Cerebellar cortex (tissue), 1 donor: ENCODE data around the gene TRIM25.

Experiments used
- DNase-seq: peaks from one replicate; pipeline ENCODE4 v3.0.0-alpha.2; 2015; ENCODE audit warnings: low spot score

TRIM25 gene

DNA sequence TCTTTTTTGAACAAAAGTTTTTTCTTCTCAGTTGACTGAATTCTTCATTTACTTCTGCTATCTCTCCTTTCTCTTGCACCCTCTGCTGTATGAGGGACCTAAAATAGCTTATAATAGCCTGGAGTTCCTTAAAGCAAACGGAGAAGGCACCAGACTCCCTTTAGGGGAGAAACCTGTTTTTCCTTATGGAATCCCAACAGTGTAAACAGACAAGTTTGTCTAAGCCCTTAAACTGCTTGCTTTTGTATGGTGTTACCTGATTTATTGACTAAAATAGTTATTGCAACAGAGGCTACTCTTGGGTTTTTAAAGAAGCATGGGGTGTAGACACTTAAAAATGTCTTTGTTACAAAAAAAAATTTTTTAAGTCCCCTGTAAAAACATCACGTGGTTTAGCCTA is 12.9 kb upstream of the TRIM25 start:
- DNase-seq: no peak

DNA sequence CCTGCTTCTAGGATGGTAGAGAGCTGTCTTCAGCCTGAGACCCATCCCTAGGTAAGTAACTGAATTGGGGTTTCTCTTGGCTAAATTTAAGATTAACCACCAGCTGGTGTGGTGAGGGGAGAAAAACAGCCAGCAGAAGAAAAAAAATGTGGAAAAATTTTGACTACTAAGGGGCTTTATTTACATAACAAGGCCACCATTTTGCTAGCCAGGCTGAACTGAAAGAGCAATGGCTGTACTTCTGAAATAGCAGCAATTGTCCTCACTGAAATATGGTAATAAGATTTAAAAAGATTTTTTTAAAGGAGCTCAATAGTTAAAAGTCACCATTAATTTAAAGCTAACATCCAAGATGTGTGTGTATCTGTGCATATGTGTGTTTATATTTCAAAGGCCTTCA is 12.4 kb upstream of the TRIM25 start:
- DNase-seq: no peak

DNA sequence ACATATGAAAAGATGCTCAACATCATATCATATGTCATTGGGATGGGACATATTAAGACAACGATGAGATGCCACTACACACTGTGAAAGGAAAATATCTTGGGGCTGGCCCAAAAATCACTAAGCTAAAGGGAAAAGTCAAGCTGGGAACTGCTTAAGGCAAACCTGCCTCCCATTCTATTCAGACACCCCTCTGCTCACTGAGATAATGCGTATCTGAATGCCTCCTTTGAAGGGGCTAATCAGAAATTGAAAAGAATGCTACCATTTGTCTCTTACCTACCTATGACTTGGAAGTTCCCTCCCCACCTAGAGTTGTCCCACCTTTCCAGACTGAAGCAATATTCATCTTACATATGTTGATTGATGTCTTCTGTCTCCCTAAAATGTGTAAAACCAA is 11.2 kb upstream of the TRIM25 start:
- DNase-seq: no peak

DNA sequence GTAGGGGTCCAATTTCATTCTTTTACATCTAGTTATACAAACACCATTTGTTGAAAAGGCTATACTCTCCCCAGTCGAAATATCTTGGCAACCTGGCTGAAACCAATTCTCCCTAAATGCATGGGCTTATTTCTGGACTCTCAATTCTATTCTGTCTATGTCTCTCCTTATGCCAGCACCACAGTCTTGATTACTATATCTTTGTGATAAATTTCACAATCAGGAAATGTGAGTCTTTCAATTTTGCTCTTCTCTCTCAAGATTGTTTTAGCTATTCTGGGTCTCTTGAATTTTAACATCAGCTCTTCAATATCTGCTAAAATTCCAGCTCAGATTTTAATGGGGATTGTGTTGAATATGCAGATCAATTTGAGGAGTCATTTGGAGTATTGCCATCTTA is 5.9 kb upstream of the TRIM25 start:
- no peak for DNase-seq

DNA sequence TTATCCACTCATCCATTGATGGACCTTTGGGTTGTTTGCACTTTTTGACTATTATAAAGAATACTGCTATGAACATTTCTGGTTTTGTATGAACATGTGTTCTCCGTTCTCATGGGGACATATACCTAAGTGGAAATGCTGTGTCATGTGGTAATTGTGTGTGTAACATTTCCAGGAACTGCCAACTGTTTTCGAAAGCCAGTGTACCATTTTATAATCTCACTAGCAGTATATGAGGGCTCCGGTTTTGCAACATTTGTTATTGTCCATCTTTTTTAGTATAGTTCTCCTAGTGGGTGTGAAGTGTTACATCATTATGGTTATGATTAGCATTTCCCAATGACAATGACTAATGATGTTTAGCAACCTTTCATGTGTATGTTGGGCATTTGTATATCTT is 5.1 kb upstream of the TRIM25 start:
- DNase-seq: no peak

DNA sequence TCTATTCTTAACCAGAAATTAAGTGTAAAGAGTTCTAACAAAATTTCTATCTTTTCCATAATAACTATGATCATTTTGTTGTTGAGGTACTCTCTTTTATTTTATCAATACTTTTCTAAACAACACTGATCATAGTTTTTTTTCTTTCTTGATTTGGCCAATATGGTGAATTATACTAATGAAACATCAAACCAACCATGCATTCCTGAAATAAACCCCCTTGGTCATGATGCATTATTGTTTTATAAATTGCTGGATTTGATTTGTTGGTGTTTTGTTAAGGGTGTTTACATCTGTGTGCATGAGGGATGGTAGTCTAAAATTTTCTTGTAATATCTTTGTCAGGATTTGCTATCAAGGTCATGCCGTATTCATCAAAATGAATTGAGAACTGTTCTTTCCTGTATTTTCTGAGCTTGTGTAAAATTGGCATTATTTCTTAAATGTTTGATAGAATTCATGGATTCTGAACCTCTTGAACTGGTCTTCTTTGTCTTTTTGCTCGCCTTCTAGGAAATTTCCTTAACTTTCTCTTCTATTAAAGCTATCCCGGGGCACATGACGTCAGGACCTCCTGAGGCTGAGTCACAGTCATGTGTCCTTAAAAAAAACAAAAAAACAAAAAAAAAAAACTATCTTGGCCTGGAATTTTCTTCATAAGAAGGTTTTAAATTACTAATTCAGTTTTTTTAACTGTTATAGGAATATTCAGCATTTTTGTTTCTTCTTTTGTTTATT is 3.9 kb upstream of the TRIM25 start:
- DNase-seq: no peak

DNA sequence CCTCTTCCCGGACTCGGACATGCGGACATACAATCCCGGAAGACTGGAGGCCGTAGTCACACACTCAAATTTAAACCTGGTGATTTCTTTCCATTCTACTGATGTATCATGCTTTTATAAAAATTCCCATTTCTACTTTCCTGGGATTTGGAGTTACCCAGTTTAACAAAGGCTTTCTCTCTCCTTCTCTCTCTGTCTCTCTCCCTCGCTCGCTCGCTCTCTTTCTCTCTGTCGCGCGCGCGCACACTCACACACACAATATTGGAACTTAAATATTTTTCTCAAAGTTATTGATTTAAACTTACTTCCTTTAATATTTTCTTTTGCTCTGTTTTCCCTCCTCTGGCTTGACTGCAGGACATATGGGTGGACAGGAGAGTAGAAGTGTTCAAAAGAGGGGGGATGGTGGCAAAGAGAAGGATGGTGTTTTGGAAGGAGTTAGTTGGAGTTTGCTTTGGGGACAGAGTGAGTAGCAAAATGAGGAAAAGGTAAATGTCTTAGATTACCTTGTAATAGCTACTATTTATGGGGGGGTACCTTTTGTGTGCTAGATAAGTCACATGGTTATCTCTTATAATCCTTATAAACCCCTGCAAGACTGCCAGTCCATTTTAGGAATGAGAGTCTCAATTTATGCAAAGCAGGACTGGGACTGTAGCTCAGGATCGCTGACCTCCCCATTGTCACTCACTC is 878 bp upstream of the TRIM25 start:
- no peak for DNase-seq

DNA sequence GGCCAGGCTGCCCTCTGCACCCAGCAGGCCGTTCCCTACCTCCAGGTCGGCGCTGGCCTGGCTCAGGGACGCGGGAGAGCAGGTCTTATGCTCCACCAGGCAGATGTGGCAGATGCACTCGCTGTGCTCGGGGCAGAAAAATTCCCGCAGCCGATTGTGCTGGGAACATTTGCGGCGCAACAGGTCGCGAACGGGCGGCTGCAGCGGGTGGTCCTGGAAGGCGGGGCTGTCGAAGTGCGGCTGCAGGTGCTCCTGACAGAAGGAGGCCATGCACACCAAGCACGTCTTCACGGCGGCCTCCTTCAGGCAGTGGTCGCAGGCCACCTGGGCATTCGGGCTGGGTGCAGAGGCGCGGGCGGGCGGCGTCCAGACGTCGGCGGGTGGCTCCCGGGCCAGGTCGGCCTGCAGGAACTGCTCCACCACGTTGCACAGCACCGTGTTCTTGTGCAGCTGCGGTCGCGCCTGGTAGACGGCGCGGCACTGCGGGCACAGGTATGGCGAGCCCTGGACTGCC is 439 bp downstream of the TRIM25 start:
- DNase-seq: peak; percentile 22

DNA sequence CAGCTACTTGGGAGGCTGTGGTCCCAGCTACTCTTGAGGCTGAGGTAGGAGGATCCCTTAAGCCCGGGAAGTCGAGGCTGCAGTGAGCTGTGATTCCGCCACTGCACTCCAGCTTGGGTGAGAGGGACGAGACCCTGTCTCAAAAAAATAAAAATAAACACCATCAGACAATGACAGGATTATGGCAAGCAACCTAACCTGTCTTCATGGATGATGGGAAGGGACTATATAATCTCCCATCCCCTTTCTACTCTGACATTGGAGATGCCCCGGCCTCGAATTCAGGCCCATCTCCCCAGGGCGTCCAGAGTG is 893 bp downstream of the TRIM25 start:
- DNase-seq: no peak

DNA sequence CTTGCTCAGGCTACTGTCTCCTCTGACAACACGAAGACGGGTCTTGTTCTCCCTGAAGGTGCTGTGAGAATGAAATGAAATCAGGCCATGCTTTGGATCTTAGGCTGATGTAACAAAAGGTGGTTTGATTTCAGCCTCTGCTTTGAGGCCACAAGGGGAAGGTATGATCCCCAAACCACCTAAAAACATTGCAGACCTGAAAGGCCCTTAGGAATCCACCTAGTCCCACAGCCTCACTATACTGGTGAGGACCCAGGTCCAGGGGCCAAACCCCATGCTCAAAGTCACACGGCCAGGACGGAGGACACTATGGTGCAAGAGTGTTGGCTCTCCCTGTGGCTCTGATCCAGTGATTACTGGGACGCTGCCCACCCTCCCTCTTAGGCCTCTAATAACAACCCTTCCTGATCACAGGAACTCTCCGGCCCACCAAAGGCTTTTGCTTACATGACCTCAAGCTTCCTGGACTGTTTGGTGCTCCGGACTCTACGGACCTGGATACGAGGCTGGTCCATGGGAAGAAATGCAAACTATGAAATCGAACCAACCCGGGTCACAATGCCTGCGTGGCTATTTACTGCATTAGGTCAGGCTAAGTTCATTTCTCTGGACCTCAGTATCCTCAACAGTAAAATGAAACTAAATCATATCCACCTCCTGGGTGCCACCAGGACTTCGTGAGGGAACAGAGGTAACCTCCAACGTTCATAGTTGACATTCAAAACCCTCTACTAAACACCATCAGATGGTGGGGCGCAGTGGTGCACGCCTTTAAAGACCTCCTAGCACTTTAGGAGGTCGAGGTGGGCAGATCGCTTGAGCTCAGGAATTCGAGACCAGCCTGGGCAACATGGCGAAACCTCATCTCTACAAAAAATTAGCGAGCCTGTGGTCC is 1.5 kb downstream of the TRIM25 start:
- DNase-seq: no peak

DNA sequence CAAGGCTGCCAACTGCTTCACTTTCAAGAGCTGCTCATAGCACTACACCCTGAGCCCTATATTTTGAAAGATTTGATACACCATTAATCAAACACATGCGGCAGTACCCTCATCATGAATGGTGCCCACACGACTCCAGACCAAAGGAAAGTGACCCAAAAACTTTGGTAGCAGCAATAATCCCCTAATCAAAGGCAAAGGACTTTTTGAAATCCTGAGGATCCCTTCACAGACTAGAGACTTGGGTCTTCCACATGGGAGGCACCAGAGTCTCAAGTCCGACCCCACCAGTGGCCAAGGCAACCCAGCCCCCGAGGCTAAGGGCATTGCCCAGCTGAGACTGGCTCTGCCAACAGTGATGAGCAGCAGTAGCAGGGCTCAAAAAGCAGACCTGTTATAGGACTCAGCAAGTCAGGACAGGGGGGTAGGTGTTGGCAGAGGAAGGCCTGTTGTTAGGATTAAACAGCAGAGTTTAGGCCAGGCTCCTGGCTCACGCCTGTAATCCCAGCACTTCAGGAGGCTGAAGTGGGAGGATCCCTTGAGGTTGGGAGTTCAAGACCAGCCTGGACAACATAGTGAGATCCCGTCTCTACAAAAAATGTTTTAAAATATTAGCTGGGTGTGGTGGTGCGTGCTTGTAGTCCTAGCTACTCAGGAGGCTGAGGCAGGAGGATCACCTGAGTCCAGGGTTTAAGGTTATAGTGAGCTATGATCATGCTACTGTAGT is 3.2 kb downstream of the TRIM25 start:
- no peak for DNase-seq

DNA sequence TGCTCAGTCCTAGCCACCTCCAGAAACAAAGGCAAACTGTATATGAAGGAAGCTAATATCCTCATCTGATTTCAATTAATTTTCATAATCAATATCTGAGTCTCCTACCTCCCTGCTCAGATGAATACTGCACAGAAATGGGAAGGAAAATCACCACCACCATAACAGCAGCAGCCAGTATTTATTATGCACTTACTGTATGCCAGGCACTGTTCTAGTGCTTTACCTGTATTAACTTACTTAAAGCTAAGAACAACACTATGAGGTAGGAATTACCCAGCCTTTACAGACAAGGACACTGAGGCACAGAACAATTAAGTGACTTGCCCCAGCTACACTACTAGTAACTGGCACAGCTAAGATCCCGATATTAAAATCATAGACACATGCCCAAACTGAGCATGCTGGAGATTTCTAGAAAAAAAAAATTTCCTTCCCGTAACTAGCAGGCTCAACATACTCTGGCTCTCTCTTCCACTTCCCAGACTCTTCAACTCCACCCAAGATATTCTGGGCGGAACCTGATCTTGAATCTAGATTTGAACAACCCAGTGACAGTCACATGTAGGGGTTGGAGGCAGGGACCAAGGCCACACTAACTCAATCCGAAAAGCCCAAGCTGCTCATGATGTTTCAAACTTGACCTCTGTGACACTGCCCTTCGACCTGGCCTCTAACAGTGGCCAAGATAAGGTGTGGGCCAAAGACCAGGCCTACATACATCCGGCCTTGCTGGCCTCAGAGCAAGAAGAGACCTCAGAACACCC is 3.9 kb downstream of the TRIM25 start:
- DNase-seq: no peak

DNA sequence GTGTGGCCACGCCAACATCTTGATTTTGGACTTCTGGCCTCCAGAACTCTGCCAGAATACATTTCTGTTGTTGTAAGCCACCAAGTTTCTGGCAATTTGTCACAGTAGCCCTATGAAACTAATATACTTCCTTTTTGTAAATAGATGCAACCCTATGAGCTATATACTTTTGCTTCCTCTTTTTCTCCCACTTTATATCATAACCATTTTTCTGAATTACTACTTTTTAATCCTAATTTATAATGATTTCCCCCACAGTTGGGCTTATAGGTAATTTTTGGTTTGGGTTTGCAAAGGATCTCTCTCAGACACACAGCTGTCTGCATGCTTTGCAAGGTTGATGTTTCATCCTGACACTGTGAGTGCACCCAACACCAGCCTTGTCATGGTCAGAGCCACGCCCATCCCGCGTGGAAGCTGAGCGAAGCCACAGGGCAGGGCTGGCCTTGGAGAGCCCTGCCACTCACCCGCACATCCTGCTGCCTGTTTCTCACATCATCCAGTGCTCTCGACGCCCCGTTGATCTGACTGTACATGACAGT is 5.8 kb downstream of the TRIM25 start:
- DNase-seq: no peak

DNA sequence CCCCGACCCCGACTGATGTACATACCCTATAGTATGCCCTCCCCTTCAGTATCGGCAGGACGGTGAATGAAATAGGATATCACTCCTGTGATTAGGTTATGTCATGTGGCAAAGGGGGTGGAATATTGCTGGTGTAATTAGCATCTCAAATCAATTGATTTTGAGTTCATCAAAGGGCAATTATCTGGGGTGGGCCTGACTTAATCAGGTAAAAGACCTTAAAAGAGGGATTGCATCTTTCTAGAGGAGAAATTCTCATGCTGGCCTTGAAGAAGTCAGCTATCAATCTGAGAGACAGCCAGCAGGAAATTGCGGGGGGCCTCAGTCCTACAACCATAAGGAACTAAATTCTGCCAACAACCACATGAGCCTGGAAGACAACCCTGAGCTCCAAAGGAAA is 10.3 kb downstream of the TRIM25 start:
- no peak for DNase-seq

DNA sequence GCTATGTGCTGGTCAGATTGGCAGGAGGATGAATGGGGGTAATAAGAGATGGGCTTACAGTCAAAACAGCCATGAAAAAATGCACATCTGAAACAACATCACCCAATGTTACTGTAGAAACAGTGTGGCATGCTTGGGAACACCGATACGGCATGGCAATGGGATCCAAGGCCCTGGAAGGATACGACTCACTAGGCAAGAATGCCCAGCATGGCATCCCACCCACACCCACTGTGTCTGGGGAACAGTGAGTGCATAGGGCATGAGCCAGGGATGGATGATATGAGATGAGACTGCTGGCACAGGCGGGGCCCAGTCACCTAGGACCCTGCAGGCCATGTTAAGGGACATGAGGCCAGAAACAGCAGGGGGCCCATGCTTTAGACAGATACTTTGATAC is 11.5 kb downstream of the TRIM25 start:
- DNase-seq: no peak

DNA sequence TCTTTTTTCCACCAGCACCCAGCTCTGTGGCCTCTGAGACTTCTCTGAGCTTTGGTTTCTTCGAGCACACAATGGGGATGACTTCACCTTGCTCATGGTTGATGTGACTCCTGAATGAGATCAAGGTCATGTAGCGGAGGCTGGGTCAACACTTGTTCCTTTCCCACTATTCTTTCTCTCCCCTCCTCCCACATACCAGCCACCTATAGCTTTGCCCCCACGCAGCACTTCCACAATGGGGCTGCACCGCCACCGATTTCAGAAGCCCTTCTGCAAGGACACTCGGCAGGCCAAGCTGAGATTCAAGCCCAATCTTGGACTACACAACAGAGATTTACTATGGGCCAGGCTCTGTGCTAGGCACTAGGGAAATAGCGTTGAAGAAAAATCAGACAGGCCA is 14.4 kb downstream of the TRIM25 start:
- no peak for DNase-seq

DNA sequence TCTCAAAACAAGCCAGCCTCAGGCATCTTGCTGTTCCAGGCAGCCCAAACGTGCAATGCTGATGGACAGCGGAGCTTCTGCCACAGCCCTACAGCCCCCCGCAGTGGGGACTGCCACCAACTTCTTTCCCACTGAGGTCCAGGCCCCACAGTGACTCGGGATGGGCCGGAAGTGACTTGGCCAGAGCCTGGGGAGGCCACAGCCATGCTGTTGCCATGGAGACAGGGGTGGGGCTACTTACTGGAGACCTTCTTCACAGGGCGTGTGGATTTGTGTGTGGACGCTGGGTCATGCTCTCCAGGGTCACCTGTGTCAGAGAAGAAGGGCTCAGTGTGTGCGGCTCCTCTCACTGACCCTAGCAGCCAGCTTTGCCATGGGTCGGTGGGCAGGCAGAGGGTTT is 15.0 kb downstream of the TRIM25 start:
- DNase-seq: no peak

DNA sequence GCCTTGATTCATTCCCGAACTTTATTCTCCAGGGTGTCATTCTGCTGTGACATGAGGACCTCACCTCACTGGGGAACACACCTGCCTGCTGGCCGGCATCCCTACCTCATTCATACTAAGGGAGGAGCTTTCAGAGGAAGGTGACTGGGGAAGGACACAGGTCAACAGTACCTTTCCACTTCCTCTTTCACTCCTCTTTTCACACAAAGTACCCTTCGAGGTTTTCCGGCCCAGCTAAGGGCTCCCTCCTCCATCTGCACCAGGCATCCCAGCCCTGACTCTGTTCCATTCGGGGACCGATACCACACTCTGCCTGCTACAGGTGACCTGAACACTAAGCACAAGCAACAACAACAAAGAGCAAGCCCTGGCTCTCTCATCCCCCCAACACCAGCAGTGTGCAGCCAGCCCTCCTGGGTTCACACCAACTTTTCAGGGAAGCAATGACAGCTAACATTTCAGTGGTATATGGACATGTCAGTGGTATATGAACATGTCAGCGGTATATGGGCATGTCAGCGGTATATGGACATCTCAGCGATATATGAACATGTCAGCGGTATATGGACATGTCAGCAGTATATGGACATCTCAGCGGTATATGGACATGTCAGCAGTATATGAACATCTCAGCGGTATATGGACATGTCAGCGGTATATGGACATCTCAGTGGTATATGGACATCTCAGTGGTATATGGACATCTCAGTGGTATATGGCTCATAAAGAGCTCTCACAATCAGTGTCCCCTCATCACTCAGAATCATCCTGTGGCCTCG is 16.0 kb downstream of the TRIM25 start:
- DNase-seq: no peak

DNA sequence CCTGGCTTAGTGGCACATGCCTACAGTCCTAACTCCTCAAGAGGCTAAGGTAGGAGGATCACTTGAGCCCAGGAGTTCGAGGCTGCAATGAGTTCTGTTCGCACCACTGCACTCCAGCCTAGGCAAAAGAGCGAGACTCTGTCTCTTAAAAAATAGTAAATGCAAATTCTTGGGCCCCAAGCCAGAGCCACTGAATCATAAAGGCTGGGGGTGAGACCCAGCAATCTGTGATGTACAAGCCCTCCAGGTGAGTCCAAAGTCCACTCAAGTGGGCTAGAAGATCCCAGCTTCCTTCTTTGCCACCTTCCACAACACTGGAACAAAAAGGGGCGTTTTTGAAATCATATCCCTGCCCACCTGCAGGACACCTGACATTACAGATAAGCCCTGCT is 16.9 kb downstream of the TRIM25 start:
- no peak for DNase-seq

DNA sequence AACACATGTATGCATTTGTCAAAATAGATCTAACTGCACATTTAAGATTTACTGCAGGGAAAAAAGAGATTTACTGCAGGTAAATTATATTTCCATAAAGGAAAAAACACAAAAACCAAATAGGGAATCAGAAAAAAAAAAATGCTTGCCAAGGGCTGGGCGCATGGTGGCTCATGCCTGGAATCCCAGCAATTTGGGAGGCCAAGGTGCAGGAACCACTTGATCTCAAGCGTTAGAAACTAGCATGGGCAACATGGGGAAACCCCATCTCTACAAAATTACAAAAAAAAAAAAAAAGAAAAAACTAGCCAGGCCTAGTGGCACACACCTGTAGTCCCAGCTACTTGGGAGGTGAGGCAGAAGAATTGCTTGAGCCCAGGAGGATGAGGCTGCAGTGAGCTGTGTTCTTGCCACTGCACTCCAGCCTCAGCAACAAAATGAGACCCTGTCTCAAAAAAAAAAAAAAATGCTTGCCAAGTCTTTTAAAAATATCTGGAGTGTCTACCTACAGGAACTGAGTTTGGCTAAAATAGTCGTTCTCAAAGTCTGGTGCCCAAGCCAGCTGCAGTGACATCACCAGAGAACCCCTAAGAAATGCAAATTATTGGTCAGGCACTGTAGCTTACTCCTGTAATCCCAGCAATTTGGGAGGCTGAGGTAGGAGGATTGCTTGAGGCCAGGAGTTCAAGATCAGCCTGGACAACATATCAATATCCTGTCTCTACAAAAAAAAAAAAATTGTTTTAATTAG is 17.5 kb downstream of the TRIM25 start:
- no peak for DNase-seq
